KOPT-K1 (cell line): ENCODE results near the gene MATN3.

Experiments
- H3K27ac ChIP-seq: fragments of 200-600 bp; sonication (generic); 2 replicates; pipeline ENCODE4 v1.5.1; 2016; ENCODE audit warnings: antibody characterized with exemption, mild to moderate bottlenecking, low read depth, low read length; ENCODE audit not compliant: poor library complexity, severe bottlenecking
- H3K36me3 ChIP-seq: fragments of 200-600 bp; sonication (generic); 2 replicates; pipeline ENCODE4 v1.5.1; 2017; ENCODE audit warnings: antibody characterized with exemption, mild to moderate bottlenecking, low read length, moderate library complexity; ENCODE audit not compliant: insufficient read depth
- H3K9me3 ChIP-seq: fragments of 200-600 bp; sonication (generic); 2 replicates; pipeline ENCODE4 v1.5.1; 2017; ENCODE audit warnings: antibody characterized with exemption, low read length, mild to moderate bottlenecking; ENCODE audit not compliant: insufficient read depth, poor library complexity, severe bottlenecking

MATN3 gene

DNA sequence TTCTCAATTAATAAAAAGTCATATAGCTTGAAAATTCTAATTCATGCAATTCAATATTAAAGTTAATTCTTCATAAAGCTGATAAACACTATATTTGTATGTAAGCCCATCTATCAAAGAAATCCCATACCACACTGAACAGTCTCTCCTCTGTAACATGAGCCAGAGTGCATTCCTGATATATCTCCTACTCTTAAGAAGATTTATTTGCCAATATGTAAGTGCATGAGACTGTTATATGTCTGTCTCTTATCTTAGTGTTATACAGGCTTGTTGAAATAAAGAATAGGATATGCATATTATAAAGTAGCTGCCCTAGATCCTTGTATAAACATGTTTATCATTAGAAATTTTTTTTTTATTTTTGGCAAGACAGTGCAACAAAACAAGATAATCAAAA lies 70.3 kb downstream of the MATN3 start:
- no peaks in the 10 kb centered on the region for H3K9me3 ChIP-seq
- no peaks in the 10 kb centered on the region for H3K36me3 ChIP-seq
- no peak overlapping the region for H3K27ac ChIP-seq
